Head of caudate nucleus (tissue), 42 donors: ENCODE data around the gene GM2A.
A peak's percentile ranks its signal among the peaks of the same experiment; 100 is the strongest.
"Not testable (repeated sequence)": the region's sequence is repeated elsewhere in the genome, so short reads cannot be mapped to it uniquely, and the experiment has no call there.

Experiments
- DNase-seq, 42 donors: peaks; one replicate each; pipeline versions ENCODE4 v3.0.0 to v3.0.0-alpha.2; 2020 to 2021; ENCODE audit warnings: mixed read lengths in 7 of 42
- intact Hi-C: fragments of 100-400 bp; cut with DNase I; formaldehyde crosslinking; loops from one replicate; pipeline ENCODE4 v1.15.0; 2022

The GM2A gene

GRCh38 chr5:151225071-151225470, 27.9 kb upstream of the GM2A start:
- intact Hi-C loops, result no loop called here
- no peak for DNase-seq

- intact Hi-C loops, result no loop called here
- DNase-seq, result no peak
Observed at GRCh38 chr5:151225475-151225874, 27.5 kb upstream of the GM2A start.

DNA sequence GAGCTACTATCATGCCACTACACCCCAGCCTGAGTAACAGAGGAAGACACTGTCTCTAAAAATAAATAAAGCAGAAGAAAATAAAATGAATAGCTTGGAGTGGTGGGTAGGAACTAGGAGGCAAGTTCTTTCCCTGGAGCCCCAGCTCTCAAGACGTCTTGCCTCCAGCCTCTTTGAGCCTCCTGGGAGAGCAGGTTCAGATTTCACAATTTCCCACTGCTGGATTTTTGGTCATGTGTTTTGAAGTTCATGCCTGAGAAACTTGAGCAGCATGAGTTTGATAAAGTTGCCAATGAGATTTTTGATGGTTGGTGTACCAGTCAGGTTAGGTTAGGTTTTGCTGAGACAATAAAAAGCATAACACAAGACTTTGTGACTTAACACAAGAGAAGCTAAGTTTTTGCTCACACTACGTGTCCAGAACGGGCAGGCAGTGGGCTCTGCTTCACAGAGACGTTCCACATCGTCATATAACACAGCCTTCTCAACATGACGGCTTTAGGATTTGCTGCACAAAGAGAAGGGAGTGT, 25.0 kb upstream of the GM2A start:
- no peak for DNase-seq
- intact Hi-C loops, result no loop called here

GRCh38 chr5:151228986-151229385, 24.0 kb upstream of the GM2A start:
- intact Hi-C loops, result no loop called here
- DNase-seq, result no peak

GRCh38 chr5:151230048-151230680, 22.8 kb upstream of the GM2A start:
- intact Hi-C loops, result no loop called here
- no peak for DNase-seq

DNA sequence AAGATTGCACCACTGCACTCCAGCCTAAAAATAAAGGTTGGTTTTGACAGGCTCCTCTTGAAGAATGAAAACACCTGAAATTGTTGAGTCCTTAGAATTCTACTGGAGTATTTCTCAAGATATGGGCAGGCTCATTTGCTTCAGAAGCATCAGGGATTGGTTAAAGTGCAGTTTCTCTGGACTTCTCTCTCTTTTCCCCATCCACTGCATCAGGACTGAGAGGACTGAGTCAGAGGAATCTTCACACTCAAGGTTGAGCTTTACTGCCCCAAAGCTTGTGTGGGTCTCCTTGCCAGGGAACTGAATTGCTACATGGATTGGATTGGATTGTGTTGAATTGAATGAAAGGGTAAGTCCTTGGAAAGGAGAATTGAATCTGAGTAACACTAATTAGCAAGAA, 21.6 kb upstream of the GM2A start:
- DNase-seq, result no peak
- intact Hi-C loops, result no loop called here

GRCh38 chr5:151233616-151234085, 19.3 kb upstream of the GM2A start:
- intact Hi-C loops, result no loop called here
- DNase-seq, result no peak

DNA sequence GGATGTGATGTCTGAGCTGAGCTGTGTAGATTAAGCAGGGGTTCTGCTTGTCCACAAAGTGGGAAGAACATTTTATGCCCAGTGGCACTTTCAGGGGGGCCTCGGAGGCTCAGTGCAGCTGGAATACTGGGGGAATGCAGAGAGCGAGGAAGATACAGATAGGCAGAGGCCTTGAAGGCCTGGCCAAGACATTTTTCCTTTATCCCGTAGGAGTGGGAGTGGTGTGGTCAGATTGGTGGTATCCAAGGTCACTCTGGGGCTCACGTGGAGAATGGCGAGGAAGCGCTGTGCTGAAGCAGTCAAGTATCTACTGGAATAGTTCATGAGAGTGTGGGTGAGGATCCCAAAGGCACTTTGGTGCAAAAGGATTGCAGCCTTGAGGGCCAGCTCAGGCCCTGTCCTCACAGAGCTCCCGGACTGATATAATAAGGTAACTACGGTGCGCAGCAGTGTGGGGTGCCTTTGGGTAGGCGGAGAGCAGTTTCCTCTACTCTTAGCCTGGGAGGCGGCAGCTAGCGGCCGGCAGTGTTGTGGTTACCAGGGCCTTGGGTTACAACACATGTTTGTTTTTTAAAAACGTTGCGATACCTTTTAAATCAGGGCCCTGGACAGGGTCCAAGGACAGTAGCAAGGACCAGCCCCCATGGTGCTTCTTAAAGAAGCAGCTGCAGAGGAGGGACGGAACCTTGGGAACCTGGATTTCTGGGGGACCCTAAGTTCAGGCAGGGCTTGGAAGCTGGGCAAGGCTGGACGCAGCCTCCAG, 18.3 kb upstream of the GM2A start:
- no peak for DNase-seq
- intact Hi-C loops, result no loop called here

GRCh38 chr5:151235239-151235571, 17.8 kb upstream of the GM2A start:
- DNase-seq, intact Hi-C loops: not testable (repeated sequence)

DNA sequence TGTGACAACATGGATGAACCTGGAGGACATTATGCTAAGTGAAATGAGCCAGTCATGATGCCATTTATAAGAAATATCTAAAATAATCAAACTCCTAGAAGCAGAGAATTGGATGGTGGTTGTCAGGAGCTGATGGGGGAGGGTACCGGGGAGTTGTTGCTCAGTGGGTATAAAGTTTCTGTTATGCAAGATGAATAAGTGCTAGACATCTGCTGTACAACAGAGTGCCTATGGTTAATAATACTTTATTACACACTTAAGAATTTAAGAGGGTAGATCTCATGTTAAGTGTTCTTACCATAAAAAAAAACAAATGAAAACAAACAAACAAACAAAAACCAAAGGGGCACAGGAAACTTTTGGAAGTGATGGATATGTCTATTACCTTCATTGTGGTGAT, 16.1 kb upstream of the GM2A start:
- DNase-seq, result no peak
- intact Hi-C loops, result no loop called here

GRCh38 chr5:151237685-151238084, 15.3 kb upstream of the GM2A start:
- DNase-seq, result no peak
- intact Hi-C loops, result no loop called here

DNA sequence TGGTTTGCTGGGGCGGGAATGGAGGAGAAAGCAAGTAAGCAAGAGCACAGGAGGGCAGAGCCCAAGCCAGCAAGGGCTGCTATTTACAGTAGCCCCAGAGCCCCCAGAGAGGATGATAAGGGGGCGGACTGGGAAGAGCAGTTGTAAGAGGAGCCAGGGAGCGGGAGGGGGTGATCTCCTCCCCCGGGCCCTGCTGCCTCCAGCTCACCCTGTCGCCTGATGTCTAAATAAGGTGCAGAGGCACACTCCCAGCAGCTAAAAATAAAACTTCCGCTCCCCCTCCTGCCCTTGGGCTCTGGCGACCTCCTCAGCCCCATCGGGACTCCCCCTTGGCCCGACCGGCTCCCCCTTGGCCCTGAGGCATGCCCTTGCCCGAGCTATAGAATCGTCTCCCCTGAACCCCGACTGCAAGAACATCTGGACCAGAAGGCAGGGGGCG, 14.7 kb upstream of the GM2A start:
- intact Hi-C loops, result no loop called here

GRCh38 chr5:151239237-151239861, 13.6 kb upstream of the GM2A start:
- intact Hi-C loops, result no loop called here
- DNase-seq, result peak in 39 of 42 donors; percentile 21 to 87 (median 68)

More for the DNA sequence above, 14.7 kb upstream of the GM2A start:
- DNase-seq, result no peak

DNA sequence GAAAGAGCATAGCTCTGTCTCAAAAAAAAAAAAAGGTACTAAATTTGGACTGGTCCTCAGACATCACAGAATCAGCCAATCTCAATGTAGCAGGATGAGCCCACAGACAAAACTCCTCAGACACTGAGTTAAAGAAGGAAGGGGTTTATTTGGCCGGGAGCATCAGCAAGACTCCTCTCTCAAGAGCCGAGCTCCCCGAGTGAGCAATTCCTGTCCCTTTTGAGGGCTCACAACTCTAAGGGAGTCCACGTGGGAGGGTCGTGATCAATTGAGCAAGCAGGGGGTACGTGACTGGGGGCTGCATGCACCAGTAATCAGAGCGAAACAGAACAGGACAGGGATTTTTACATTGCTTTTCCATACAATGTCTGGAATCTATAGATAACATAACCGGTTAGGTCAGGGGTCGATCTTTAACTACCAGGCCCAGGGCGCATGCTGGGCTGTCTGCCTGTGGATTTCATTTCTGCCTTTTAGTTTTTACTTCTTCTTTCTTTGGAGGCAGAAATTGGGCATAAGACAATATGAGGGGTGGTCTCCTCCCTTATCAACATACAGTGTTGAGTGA, 12.6 kb upstream of the GM2A start:
- intact Hi-C loops, DNase-seq: not testable (repeated sequence)

DNA sequence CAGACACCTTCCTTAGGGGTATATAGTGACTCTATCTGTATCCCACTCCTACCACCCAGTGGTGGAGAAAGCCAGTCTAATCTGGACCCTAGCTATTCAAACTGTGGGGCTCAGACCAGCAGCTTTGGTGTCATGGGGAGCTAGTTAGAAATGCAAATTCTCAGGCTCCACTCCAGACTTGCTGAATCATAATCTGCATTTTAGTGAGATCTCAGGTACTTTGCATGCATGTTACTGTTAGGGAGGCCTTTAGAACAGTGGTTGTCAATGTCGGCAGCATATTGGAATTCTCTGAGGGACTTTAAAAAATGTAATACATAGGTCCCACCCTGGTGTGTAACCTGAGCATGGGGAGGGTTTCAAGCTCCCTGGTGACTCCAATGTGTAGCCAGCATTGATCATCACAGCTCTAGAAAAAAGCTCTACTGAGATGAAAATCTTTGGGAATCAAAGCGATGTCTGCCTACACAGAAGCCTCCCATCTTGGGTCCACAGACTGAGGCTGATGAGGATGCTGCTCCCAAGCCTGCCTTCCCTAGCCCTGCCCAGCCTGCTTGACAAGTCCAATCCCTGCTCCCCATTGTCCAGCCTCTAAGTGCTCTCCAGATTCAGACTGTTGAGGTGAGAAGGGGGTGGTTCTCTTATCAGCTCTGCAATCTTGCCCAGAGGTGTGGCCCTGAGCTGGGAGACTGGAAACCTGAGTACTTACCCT, 11.9 kb upstream of the GM2A start:
- DNase-seq, result no peak
- intact Hi-C loops, result no loop called here

- DNase-seq, result no peak
- intact Hi-C loops, result no loop called here
Observed at GRCh38 chr5:151243127-151243526, 9.9 kb upstream of the GM2A start.

- DNase-seq, result no peak
- intact Hi-C loops, result no loop called here
Observed at GRCh38 chr5:151243564-151243963, 9.4 kb upstream of the GM2A start.

DNA sequence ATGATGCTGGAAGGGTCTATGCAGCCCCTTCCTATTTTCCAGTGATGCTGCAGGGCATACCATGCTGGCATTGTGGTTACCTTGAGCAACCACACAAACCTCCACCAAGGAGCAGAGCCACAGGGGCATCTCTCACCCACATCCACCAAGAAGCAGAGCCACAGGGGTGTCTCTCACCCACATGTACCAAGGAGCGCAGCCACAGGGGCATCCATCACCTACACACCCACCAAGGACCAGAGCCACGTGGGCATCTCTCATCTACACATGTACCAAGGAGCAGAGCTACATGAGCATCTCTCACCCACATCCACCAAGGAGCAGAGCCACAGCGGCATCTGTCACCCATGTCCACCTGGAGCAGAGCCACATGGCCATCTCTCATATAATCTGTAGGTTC, 8.8 kb upstream of the GM2A start:
- intact Hi-C loops, result no loop called here

DNA sequence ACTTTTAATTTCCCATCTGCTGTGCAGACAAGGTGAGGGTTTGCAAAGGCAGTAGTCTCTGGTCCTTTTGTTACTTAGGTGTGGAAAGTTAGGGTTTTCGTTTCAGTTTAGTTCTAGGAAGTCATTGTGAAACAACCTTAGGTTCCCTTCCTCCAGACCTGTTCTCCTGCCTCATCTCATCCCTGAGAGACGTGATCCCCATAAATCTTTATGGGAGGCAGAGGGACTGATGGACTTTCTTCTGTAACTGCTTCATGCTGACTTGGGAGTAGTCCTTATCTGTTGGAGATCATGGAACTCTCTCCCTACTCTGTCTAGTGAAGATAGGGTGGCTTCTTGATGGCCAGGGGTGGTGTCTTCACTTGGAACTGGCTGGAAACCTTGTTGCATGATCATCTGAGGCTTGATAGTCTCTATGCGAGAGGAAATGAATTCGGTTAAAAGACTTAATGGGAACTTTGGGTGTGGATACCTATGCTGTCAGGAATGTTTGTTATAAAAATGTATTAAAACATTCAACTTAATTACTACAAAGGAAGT, 7.2 kb upstream of the GM2A start:
- intact Hi-C loops, result no loop called here
- no peak for DNase-seq

More for the DNA sequence above, 8.8 kb upstream of the GM2A start:
- no peak for DNase-seq
